ENCODE measurements around the gene SNX10.

Gene SNX10

GRCh38 chr7:26343320-26343832 is 51.7 kb downstream of the SNX10 start:
- DNase-seq (ENCODE audit: low read depth): no peak
- H3K4me3 ChIP-seq (ENCODE audit: low read depth, low read length): no peak overlapping the region
- TF ChIP-seq, protein P1, sequence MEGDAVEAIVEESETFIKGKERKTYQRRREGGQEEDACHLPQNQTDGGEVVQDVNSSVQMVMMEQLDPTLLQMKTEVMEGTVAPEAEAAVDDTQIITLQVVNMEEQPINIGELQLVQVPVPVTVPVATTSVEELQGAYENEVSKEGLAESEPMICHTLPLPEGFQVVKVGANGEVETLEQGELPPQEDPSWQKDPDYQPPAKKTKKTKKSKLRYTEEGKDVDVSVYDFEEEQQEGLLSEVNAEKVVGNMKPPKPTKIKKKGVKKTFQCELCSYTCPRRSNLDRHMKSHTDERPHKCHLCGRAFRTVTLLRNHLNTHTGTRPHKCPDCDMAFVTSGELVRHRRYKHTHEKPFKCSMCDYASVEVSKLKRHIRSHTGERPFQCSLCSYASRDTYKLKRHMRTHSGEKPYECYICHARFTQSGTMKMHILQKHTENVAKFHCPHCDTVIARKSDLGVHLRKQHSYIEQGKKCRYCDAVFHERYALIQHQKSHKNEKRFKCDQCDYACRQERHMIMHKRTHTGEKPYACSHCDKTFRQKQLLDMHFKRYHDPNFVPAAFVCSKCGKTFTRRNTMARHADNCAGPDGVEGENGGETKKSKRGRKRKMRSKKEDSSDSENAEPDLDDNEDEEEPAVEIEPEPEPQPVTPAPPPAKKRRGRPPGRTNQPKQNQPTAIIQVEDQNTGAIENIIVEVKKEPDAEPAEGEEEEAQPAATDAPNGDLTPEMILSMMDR (IDR thresholded peaks at IDR 0.05; ENCODE audit: low read depth, low read length): no peak
- no peak for TF ChIP-seq MYC (IDR thresholded peaks at IDR 0.05; ENCODE audit: low read depth, low read length)

DNA sequence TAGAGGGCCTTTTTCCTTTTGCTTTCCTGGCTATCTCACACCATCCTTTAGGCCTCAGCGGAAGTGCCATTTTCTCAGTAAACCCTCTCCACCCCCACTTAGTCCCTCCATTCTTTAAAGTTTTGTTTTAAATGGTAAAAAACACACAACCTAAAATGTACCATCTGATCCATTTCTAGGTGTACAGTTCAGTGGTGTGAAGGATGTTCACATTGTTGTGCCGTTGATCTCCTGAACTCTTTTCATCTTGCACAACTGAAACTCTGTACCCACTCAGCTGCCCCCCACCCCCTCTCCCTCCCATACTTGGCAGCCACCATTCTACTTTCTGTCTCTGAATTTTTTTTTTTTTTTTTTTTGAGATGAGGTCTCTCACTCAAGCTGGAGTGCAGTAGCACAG is 52.2 kb downstream of the SNX10 start:
- H3K4me3 ChIP-seq (ENCODE audit: low read depth, low read length): no peak overlapping the region
- TF ChIP-seq POLR2A (IDR thresholded peaks at IDR 0.05; ENCODE audit: extremely low read depth, insufficient read length) (no peak), MYC (IDR thresholded peaks at IDR 0.05; ENCODE audit: low read depth, low read length) (no peak)
- TF ChIP-seq, protein P2, sequence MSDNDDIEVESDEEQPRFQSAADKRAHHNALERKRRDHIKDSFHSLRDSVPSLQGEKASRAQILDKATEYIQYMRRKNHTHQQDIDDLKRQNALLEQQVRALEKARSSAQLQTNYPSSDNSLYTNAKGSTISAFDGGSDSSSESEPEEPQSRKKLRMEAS (IDR thresholded peaks at IDR 0.05; ENCODE audit: low read depth, low read length): no peak
- TF ChIP-seq, protein P1 (IDR thresholded peaks at IDR 0.05; ENCODE audit: low read depth, low read length): no peak
- no peak for DNase-seq (ENCODE audit: low read depth)

- TF ChIP-seq POLR2A (IDR thresholded peaks at IDR 0.05; ENCODE audit: extremely low read depth, insufficient read length) (no peak), MYC (IDR thresholded peaks at IDR 0.05; ENCODE audit: low read depth, low read length) (no peak)
- TF ChIP-seq, protein P2 (IDR thresholded peaks at IDR 0.05; ENCODE audit: low read depth, low read length): no peak
- TF ChIP-seq, protein P1 (IDR thresholded peaks at IDR 0.05; ENCODE audit: low read depth, low read length): no peak
- no peak for DNase-seq (ENCODE audit: low read depth)
- no peak overlapping the region for H3K4me3 ChIP-seq (ENCODE audit: low read depth, low read length)
Measured at GRCh38 chr7:26345202-26345601, 53.5 kb downstream of the SNX10 start.

DNA sequence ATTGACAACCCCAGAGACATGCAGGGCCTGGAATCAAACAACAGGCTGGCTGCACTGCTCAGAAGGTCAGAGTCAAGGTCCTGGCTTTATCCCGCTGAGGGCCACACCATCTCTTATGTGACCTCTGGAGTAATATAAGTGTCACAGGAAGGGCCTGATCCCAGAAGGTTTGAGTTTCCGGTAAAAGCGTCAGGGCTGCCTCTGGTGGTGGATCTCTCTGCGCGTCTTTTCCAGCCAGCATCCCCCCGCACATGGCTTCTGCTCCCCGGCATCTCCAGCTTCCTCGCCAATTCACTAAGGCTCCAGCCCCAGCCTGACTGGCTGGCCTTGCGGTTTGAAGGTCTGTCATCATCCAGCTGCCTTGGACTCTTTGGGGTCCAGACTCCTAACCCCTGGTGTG is 54.2 kb downstream of the SNX10 start:
- TF ChIP-seq, protein P2 (IDR thresholded peaks at IDR 0.05; ENCODE audit: low read depth, low read length): no peak
- TF ChIP-seq, protein P1 (IDR thresholded peaks at IDR 0.05; ENCODE audit: low read depth, low read length): no peak
- TF ChIP-seq MYC (IDR thresholded peaks at IDR 0.05; ENCODE audit: low read depth, low read length): no peak
- TF ChIP-seq POLR2A (IDR thresholded peaks at IDR 0.05; ENCODE audit: extremely low read depth, insufficient read length): no peak
- H3K4me3 ChIP-seq (ENCODE audit: low read depth, low read length): no peak overlapping the region
- no peak for DNase-seq (ENCODE audit: low read depth)

DNA sequence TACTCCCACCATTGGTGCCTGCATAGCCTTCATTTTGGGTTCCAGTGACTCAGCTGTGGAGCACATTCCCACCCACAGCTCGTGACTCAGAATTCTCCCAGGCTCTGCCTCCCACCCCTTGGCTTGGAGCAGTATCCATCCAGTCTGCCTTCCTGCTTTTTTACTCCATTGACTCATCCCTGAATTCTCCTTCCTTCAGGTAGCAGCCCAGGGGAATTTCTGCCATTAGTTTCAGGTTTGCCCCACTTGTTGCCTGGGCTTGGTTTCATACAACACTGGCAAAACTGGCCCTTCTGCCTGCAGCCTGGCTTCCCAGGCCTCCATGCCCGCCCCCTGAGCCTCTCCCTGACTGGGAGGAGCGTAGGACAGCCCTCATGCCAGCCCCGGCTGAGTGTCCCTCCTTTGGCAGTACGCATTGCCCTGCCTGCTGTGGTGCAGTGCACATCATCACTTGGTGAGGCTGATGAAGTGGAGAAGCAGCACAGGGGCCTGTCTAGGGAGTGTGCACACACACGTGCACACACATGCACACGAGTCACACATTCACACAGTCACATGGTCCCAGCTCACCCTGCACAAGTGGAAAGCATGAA is 55.0 kb downstream of the SNX10 start:
- TF ChIP-seq, protein P2 (IDR thresholded peaks at IDR 0.05; ENCODE audit: low read depth, low read length): peak; percentile 33; the same call in 1 of the 2 replicates
- no peak for TF ChIP-seq MYC (IDR thresholded peaks at IDR 0.05; ENCODE audit: low read depth, low read length)
- TF ChIP-seq, protein P1 (IDR thresholded peaks at IDR 0.05; ENCODE audit: low read depth, low read length): no peak
- no peak for TF ChIP-seq POLR2A (IDR thresholded peaks at IDR 0.05; ENCODE audit: extremely low read depth, insufficient read length)
- no peak overlapping the region for H3K4me3 ChIP-seq (ENCODE audit: low read depth, low read length)
- no peak for DNase-seq (ENCODE audit: low read depth)

Data from NB4 (cell line).